Effector CD8-positive, alpha-beta T cell (primary cell): ENCODE results near the gene ATRX.
"Not testable (repeated sequence)": the region's sequence is repeated elsewhere in the genome, so short reads cannot be mapped to it uniquely, and the experiment has no call there.

Experiments
- DNase-seq: peaks from one replicate; lab custom pipeline; 2025; lab: John Stamatoyannopoulos, UW

Gene ATRX

GRCh38 chrX:77740376-77740905, 45.6 kb downstream of the ATRX start:
- no peak for DNase-seq

GRCh38 chrX:77733342-77733741, 52.7 kb downstream of the ATRX start:
- DNase-seq: no peak

- no peak for DNase-seq
Observed at GRCh38 chrX:77731821-77732419, 54.1 kb downstream of the ATRX start.

- DNase-seq: not testable (repeated sequence)
Observed at GRCh38 chrX:77726095-77726494, 59.9 kb downstream of the ATRX start.

- no peak for DNase-seq
Observed at GRCh38 chrX:77723681-77724080, 62.3 kb downstream of the ATRX start.

- DNase-seq: no peak
Observed at GRCh38 chrX:77719388-77719787, 66.6 kb downstream of the ATRX start.

GRCh38 chrX:77704881-77705280, 81.1 kb downstream of the ATRX start:
- no peak for DNase-seq

- DNase-seq: no peak
Observed at GRCh38 chrX:77698242-77698641, 87.8 kb downstream of the ATRX start.

GRCh38 chrX:77694491-77694890, 91.5 kb downstream of the ATRX start:
- DNase-seq: no peak

GRCh38 chrX:77693594-77693993, 92.4 kb downstream of the ATRX start:
- DNase-seq: no peak

GRCh38 chrX:77691916-77692315, 94.1 kb downstream of the ATRX start:
- no peak for DNase-seq

GRCh38 chrX:77689376-77689775, 96.6 kb downstream of the ATRX start:
- DNase-seq: no peak

GRCh38 chrX:77685683-77686082, 100.3 kb downstream of the ATRX start:
- not testable (repeated sequence) for DNase-seq

- DNase-seq: no peak
Observed at GRCh38 chrX:77679144-77679543, 106.9 kb downstream of the ATRX start.

GRCh38 chrX:77675986-77676385, 110.0 kb downstream of the ATRX start:
- no peak for DNase-seq

- no peak for DNase-seq
Observed at GRCh38 chrX:77668391-77669237, 117.4 kb downstream of the ATRX start.

- no peak for DNase-seq
Observed at GRCh38 chrX:77658886-77659285, 127.1 kb downstream of the ATRX start.

- DNase-seq: no peak
Observed at GRCh38 chrX:77652095-77652494, 133.9 kb downstream of the ATRX start.

- DNase-seq: no peak
Observed at GRCh38 chrX:77640702-77641101, 145.3 kb downstream of the ATRX start.

- no peak for DNase-seq
Observed at GRCh38 chrX:77639820-77640219, 146.2 kb downstream of the ATRX start.

- DNase-seq: no peak
Observed at GRCh38 chrX:77638397-77638796, 147.6 kb downstream of the ATRX start.

- DNase-seq: no peak
Observed at GRCh38 chrX:77635373-77635772, 150.6 kb downstream of the ATRX start.

GRCh38 chrX:77628294-77629025, 157.6 kb downstream of the ATRX start:
- no peak for DNase-seq
